IPS DF 6.9 (cell line): Measurements from ENCODE around the gene PTGDS.

Experiments used
- DNase-seq: peaks from one replicate; pipeline ENCODE4 v3.0.0-alpha.2; 2013; ENCODE audit warnings: low read depth, low spot score
- H3K27ac ChIP-seq: one replicate; pipeline ENCODE4 v1.5.1; 2013; ENCODE audit warnings: low read length, control low read depth
- H3K27me3 ChIP-seq: 2 replicates; pipeline ENCODE4 v1.6.1; 2013; ENCODE audit warnings: mild to moderate bottlenecking, low read length; ENCODE audit not compliant: control insufficient read depth, insufficient read depth
- H3K36me3 ChIP-seq: 2 replicates; pipeline ENCODE4 v1.6.1; 2013; ENCODE audit warnings: low read length; ENCODE audit not compliant: control insufficient read depth, insufficient read depth
- H3K4me1 ChIP-seq: 2 replicates; pipeline ENCODE4 v1.6.1; 2013; ENCODE audit warnings: low read length; ENCODE audit not compliant: control insufficient read depth, insufficient read depth
- H3K4me3 ChIP-seq: 2 replicates; pipeline ENCODE4 v1.5.1; 2013; ENCODE audit warnings: mild to moderate bottlenecking, low read length
- H3K9me3 ChIP-seq: 2 replicates; pipeline ENCODE4 v1.6.1; 2013; ENCODE audit warnings: low read length, inconsistent platforms; ENCODE audit not compliant: control insufficient read depth, insufficient read depth
- WGBS: extraction: QIAGEN DNeasy Blood & Tissue Kit; methylation state at CpG from one replicate; pipeline ENCODE4 v1.1.7; 2013; ENCODE audit warnings: mixed read lengths, missing lambda C conversion rate; ENCODE audit not compliant: insufficient read length, insufficient coverage; 5-methylcytosine and 5-hydroxymethylcytosine counted together

Gene PTGDS

DNA sequence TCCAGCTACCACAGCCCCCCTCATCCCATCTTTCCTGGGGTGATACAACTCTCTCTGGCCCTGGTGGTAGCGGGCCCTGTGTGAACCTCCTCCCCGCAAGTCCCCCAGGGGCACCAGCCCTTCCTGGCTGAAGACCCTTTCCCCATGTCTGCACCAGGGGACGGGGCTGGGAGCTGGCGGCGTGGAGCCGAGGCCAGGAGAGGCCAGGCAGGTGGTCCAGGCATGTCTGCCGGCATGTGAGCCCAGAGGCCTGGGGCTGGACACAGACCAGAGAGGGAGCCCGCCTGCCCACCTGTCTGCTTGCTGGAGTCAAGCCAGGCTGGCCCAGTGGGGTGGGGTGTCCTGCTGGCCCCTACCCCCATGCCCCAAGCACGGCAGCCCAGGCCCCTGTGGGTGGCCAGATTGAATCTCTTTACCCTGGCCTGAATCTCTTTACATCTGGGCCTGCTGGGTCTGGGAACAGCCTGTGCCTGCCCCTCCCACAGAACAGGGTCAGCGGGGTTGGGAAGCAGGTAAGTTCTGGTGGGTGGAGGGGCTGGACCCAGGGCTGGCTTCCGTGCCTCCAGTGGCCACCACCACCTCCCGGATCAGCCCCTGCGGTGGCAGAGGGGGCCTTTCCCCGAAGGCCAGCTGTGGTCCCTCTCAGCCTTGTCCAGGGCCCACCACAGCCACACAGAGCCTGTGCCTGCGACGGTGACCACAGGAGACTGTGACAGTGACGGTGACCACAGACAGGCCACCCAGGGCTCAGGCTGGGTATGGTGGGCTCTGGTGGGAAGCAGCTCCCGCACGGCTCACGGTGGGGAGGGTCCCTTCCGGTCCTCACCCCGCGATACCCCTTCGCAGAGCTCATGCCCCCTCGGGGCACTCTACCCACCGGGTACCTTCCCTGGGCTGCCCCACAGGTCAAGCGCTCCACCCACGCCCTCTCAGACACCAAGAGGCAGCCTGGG lies 18.1 kb upstream of the PTGDS start:
- DNase-seq = no peak
- Histone ChIP-seq H3K4me1 (no peaks in the 10 kb centered on the region), H3K27ac (no peak overlapping the region), H3K36me3 (no peaks in the 10 kb centered on the region; the same call in 1 of the 2 replicates), H3K4me3 (no peak overlapping the region), H3K9me3 (no peaks in the 10 kb centered on the region), H3K27me3 (no peaks in the 10 kb centered on the region)
- WGBS = no CpG with 5 or more reads among the region's 28 CpGs

DNA sequence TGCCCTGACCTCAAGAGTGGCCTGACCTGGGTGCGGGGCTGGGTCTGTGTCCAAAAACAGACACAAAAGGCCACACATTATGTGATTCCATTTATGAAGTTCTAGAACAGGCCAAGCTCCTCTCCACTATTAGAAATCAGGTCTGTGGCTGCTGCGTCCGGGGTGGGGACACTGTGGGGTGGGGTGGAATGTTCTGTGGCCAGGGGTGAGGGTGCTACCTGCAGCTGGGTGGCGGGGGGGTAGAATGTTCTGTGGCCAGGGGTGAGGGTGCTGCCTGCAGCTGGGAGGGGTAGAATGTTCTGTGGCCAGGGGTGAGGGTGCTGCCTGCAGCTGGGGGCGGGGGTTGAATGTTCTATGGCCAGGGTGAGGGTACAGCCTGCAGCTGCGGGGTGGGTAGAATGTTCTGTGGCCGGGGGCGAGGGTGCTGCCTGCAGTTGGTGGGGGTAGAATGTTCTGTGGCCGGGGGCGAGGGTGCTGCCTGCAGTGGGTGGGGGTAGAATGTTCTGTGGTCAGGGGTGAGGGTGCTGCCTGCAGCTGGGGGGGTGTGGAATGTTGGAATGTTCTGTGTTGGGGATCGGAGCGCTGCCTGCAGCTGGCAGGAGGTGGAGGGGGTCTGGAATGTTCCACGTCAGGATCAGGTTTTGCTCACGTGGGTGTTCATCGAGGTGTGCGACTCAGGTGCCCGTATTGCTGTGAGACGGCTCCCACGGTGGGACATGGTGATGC lies 16.9 kb upstream of the PTGDS start:
- no peak for DNase-seq
- no peaks in the 10 kb centered on the region for H3K4me1 ChIP-seq
- H3K9me3 ChIP-seq = no peaks in the 10 kb centered on the region
- no peaks in the 10 kb centered on the region for H3K36me3 ChIP-seq
- no peak overlapping the region for H3K27ac ChIP-seq
- H3K27me3 ChIP-seq = no peaks in the 10 kb centered on the region
- no CpG with 5 or more reads among the region's 19 CpGs for WGBS
- no peak overlapping the region for H3K4me3 ChIP-seq

DNA sequence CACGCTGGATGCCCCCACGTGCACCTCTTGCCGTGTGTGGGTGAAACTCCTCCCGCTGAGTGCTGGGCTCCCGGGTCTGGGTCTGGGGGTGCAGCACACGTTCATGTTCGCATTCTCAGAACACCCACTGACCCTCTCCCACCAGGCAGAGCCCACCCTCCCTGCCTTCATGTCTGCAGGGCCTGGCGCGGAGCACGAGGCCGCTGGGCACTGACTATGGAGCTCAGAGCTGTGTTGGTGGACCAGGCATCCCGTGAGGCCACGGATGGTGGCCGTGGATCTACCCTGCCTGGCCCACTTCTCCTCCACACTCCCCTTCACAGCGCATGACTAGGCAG lies 16.4 kb upstream of the PTGDS start:
- Histone ChIP-seq H3K27me3 (no peaks in the 10 kb centered on the region), H3K9me3 (no peaks in the 10 kb centered on the region), H3K36me3 (no peaks in the 10 kb centered on the region), H3K4me3 (no peak overlapping the region), H3K27ac (no peak overlapping the region), H3K4me1 (peaks cover 3% of the 10 kb centered on the region; the same call in 1 of the 2 replicates)
- WGBS = no CpG with 5 or more reads among the region's 15 CpGs
- no peak for DNase-seq

DNA sequence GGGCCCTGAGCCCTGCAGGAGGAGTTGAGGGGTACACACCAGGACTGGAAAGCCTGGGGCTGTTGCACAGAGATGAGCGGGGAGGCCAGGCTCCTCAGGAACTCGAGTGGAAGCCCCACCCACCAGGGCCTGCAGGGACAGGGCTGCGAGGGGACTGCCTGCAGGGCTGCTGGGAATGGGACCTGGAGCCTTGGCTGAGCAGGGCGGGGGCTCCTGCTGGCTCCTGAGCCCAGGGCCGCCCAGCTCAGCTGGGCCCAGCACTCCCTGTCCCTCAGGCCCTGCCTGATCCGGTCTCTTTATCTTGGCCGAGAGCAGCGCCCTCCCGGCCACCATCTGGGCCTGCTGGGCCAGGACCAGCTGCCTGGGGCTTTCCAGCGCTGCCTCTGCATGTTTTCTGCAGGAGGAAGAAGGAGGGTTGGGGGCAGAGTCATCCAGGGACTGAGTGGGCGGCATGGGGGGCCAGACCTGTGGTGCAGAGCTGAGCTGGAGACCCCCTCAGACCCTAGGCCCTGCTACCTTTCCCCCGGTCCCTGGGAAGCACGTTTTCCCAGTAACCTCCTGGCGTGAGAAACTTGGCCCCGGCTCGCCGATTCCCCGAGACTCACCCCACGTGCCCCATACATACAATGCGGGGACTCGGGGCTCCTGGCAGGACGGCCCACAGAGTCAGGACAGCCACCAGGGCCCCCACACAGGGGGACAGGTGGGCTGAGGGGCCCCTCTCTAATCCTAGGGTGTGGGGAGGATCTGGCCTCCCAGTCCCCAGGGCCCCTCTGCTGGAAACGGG lies 15.8 kb upstream of the PTGDS start:
- H3K9me3 ChIP-seq = no peaks in the 10 kb centered on the region
- peaks cover 5% of the 10 kb centered on the region; the same call in 1 of the 2 replicates for H3K4me1 ChIP-seq
- H3K36me3 ChIP-seq = no peaks in the 10 kb centered on the region
- H3K27ac ChIP-seq = no peak overlapping the region
- WGBS = no CpG with 5 or more reads among the region's 23 CpGs
- H3K4me3 ChIP-seq = no peak overlapping the region
- H3K27me3 ChIP-seq = no peaks in the 10 kb centered on the region
- DNase-seq = no peak

DNA sequence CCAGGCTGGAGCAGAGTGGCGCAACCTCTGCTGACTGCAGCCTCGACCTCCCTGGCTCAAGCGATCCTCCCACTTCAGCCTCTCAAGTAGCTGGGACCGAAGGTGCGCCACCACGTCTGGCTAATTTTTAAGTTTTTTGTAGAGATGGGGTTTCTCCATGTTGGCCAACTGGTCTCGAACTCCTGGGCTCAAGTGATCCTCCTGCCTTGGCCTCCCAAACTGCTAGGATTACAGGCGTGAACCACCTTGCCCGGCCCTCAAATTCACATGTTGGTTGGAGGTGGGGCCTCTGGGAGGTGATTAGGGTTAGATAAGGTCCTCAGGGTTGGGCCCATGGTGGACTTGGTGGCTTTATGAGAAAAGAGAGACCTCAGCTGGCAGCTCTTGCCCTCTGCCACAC lies 15.1 kb upstream of the PTGDS start:
- no CpG with 5 or more reads among the region's 9 CpGs for whole genome bisulfite sequencing
- no peaks in the 10 kb centered on the region for H3K9me3 ChIP-seq
- H3K27me3 ChIP-seq = no peaks in the 10 kb centered on the region
- no peaks in the 10 kb centered on the region for H3K36me3 ChIP-seq
- no peak overlapping the region for H3K4me3 ChIP-seq
- H3K27ac ChIP-seq = no peak overlapping the region
- peaks cover 5% of the 10 kb centered on the region; the same call in 1 of the 2 replicates for H3K4me1 ChIP-seq
- no peak for DNase-seq

DNA sequence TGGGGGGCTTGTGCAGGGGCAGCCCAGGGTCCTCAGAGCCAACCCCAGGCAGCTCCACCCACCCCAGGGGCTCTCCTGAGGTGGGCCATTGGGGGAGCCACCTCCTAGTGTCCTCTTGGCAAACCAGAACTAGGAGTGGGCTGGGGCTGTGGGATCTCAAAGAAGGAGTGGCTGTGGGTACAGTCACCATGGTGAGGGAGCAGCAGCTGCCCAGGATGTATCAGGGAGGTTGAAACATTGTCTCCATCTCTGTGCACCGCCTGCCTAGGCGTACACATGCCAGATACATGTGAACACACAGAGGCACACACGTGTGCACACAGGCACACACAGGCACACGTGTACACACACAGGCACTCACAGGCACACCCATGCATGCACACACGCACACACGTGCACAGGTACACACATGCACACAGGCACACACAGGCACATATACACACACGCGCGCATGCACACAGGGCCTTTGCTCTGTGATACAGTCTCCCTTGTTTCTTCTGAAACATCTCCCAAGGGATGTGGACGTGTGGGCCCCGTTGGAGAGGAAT lies 14.5 kb upstream of the PTGDS start:
- Histone ChIP-seq H3K27me3 (no peaks in the 10 kb centered on the region), H3K4me3 (no peak overlapping the region), H3K36me3 (no peaks in the 10 kb centered on the region), H3K4me1 (peaks cover 5% of the 10 kb centered on the region; the same call in 1 of the 2 replicates), H3K9me3 (no peaks in the 10 kb centered on the region), H3K27ac (no peak overlapping the region)
- no CpG with 5 or more reads among the region's 11 CpGs for WGBS
- DNase-seq = no peak

DNA sequence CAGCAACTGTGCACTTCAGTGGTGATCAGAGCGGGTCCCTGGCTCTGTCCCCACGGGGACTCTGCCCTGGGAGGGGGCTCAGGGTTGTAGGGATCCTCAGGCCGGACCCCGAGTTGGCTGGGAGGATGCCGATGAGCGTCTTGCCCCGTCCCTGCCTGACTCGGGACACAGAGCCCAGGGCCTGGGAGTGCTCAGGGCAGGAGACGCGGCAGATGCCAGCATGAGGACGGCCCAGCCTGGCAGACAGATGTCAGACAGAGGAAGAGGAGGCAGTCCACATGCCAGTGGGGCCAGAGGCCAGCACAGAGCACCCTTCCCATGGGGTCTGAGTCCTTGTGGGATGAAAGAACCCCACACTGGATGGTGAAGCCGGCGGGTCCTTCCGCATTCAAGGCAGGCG lies 14.0 kb upstream of the PTGDS start:
- peaks cover 5% of the 10 kb centered on the region; the same call in 1 of the 2 replicates for H3K4me1 ChIP-seq
- no peaks in the 10 kb centered on the region for H3K27me3 ChIP-seq
- no peaks in the 10 kb centered on the region for H3K36me3 ChIP-seq
- H3K4me3 ChIP-seq = no peak overlapping the region
- no peak overlapping the region for H3K27ac ChIP-seq
- no CpG with 5 or more reads among the region's 15 CpGs for WGBS
- no peak for DNase-seq
- no peaks in the 10 kb centered on the region for H3K9me3 ChIP-seq

DNA sequence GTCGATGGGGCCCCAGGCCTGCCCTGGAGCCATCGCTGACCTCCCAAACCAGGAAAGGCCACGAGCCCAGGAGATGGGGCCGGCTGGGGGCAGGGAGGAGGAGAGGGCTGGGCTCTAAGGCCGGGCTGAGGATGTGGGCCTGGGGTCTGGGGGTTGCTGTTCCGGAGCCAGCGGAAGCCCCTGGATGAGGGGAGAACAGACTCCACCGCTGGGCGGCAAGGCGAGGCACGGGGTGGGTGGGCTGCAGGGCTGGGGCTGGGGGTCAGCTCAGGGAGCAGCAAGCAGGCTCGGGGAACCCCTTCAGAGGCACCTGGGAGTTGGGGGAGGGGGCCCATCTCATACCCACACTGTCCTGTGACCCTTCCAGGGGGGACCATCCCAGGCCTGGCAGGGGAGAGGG lies 13.6 kb upstream of the PTGDS start:
- DNase-seq = no peak
- H3K36me3 ChIP-seq = no peaks in the 10 kb centered on the region
- H3K27ac ChIP-seq = no peak overlapping the region
- H3K9me3 ChIP-seq = no peaks in the 10 kb centered on the region
- peaks cover 5% of the 10 kb centered on the region; the same call in 1 of the 2 replicates for H3K4me1 ChIP-seq
- no CpG with 5 or more reads among the region's 12 CpGs for WGBS
- no peaks in the 10 kb centered on the region for H3K27me3 ChIP-seq
- H3K4me3 ChIP-seq = no peak overlapping the region

DNA sequence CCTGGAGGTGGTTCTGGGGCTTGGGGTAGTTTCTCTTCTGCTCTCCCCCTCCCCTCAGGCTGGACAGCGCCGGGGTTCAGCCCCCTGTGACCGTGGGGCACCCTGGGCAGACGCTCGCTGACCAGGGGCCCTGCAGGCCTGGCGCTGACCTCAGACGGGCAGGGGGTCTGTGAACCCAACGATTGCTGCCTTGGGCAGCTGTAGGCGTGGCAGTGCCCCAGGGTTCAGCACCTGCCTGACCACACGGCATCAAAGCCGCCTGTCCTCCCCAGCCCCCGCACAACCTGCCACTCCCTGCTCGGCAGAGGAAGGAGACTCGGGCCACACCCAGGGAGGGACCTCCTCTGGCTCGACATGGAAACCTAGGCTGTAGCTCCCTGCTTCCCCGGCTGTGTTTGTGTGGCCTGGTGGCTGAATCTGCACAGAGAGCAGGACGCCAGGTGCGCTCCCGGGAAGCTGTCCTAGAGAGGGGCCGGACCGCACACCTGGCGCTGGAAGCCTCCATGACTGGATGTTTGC lies 13.1 kb upstream of the PTGDS start:
- no CpG with 5 or more reads among the region's 22 CpGs for WGBS
- H3K27me3 ChIP-seq = no peaks in the 10 kb centered on the region
- DNase-seq = no peak
- H3K4me3 ChIP-seq = no peak overlapping the region
- peaks cover 5% of the 10 kb centered on the region; the same call in 1 of the 2 replicates for H3K4me1 ChIP-seq
- H3K36me3 ChIP-seq = no peaks in the 10 kb centered on the region
- no peak overlapping the region for H3K27ac ChIP-seq
- H3K9me3 ChIP-seq = no peaks in the 10 kb centered on the region
